Natural killer cell (primary cell): ENCODE data around the gene CALML5. TPM values are rescaled to one million over a fixed set of nuclear protein-coding genes. Genes with fewer than 3 reads are reported as not detected.

Source experiments
- ATAC-seq, 3 donors: fragments of 150-1000 bp in 2 of 3; fragments of 200-7000 bp in 1 of 3; cut with Tn5 transposase; 1 replicate in 1 of 3; 2 replicates in 2 of 3; pipeline ENCODE4 v1.10.0; 2021; ENCODE audit warnings: mild to moderate bottlenecking in 2 of 3, moderate library complexity in 2 of 3
- DNase-seq, 2 donors: peaks; one replicate each; pipeline versions ENCODE4 v3.0.0 to v3.0.0-alpha.2; 2013 to 2021; ENCODE audit warnings: mixed read lengths in 1 of 2
- H3K27ac ChIP-seq: one replicate; pipeline ENCODE4 v1.5.1; 2013; ENCODE audit warnings: mild to moderate bottlenecking, low read length
- H3K27me3 ChIP-seq: one replicate; pipeline ENCODE4 v1.6.1; 2013; ENCODE audit warnings: low read length; ENCODE audit not compliant: control insufficient read depth, insufficient read depth
- H3K36me3 ChIP-seq: one replicate; pipeline ENCODE4 v1.6.1; 2013; ENCODE audit warnings: low read length; ENCODE audit not compliant: control insufficient read depth, insufficient read depth
- H3K4me1 ChIP-seq: one replicate; pipeline ENCODE4 v1.6.1; 2013; ENCODE audit warnings: low read length; ENCODE audit not compliant: control insufficient read depth, insufficient read depth
- H3K4me3 ChIP-seq: one replicate; pipeline ENCODE4 v1.5.1; 2013; ENCODE audit warnings: low read length
- H3K9me3 ChIP-seq: one replicate; pipeline ENCODE4 v1.6.1; 2013; ENCODE audit warnings: low read length; ENCODE audit not compliant: control insufficient read depth, insufficient read depth
- H3K27ac Mint-ChIP-seq, 2 donors: one replicate each; pipeline ENCODE4 v1.8.0; 2022; ENCODE audit warnings: mild to moderate bottlenecking in 2 of 2, mixed read lengths in 2 of 2, moderate library complexity in 1 of 2
- H3K27me3 Mint-ChIP-seq, 2 donors: one replicate each; pipeline ENCODE4 v1.8.0; 2022; ENCODE audit warnings: low read depth in 2 of 2, mixed read lengths in 2 of 2
- H3K36me3 Mint-ChIP-seq: one replicate; pipeline ENCODE4 v1.8.0; 2022; ENCODE audit warnings: mixed read lengths
- H3K4me1 Mint-ChIP-seq, 2 donors: one replicate each; pipeline ENCODE4 v1.8.0; 2022; ENCODE audit warnings: mixed read lengths in 2 of 2
- H3K4me3 Mint-ChIP-seq: one replicate; pipeline ENCODE4 v1.8.0; 2022; ENCODE audit warnings: mild to moderate bottlenecking, moderate library complexity, mixed read lengths
- H3K9me3 Mint-ChIP-seq, 2 donors: one replicate each; pipeline ENCODE4 v1.8.0; 2022; ENCODE audit warnings: mixed read lengths in 2 of 2
- CTCF ChIP-seq: fragments of 200-600 bp; IDR thresholded peaks from one replicate; pipeline ENCODE4 v1.8.0; 2022; ENCODE audit warnings: antibody characterized with exemption
- WGBS: methylation state at CpG from one replicate; pipeline ENCODE4 v1.1.7; 2013; ENCODE audit warnings: missing lambda C conversion rate; ENCODE audit not compliant: insufficient coverage; 5-methylcytosine and 5-hydroxymethylcytosine counted together
- intact Hi-C: fragments of 100-400 bp; cut with micrococcal nuclease; formaldehyde crosslinking; loops from one replicate; pipeline ENCODE4 v1.14.2; 2022
- total RNA-seq, 4 donors: library from RNA; stranded (reverse); fragments of 120-200 nt in 1 of 4; gene quantifications; one replicate each; pipeline versions ENCODE4 v1.2.3 to v1.2.4, GENCODE V29; 2013 to 2022

The CALML5 gene
- total RNA-seq, 3 donors from 2014 or later (not counting 1 experiment from before 2014, with no cell fraction given): not detected

GRCh38 chr10:5515948-5516761 is 16.8 kb upstream of the CALML5 start:
- Mint-ChIP-seq H3K4me3 (no peak overlapping the region), H3K9me3 (no peaks in the 10 kb centered on the region), H3K27ac (no peak overlapping the region), H3K27me3 (peaks cover 7 to 19% of the 10 kb centered on the region in 2 donors), H3K36me3 (no peaks in the 10 kb centered on the region), H3K4me1 (no peaks in the 10 kb centered on the region)
- no peak overlapping the region for H3K4me3 ChIP-seq
- ATAC-seq (no peak), DNase-seq (no peak)
- H3K27me3 ChIP-seq: no peaks in the 10 kb centered on the region
- H3K9me3 ChIP-seq: no peaks in the 10 kb centered on the region
- no peak overlapping the region for H3K27ac ChIP-seq
- TF ChIP-seq CTCF: no peak
- 80% methylated on average over 10 of the region's 10 CpGs for WGBS
- no peaks in the 10 kb centered on the region for H3K4me1 ChIP-seq
- intact Hi-C loops: no loop called here
- H3K36me3 ChIP-seq: no peaks in the 10 kb centered on the region

- WGBS: 91% methylated on average over 16 of the region's 16 CpGs
- no peak for ATAC-seq
- Histone ChIP-seq H3K4me3 (no peak overlapping the region), H3K9me3 (no peaks in the 10 kb centered on the region), H3K36me3 (no peaks in the 10 kb centered on the region), H3K27me3 (no peaks in the 10 kb centered on the region), H3K27ac (no peak overlapping the region), H3K4me1 (no peaks in the 10 kb centered on the region)
- no peak for TF ChIP-seq CTCF
- Mint-ChIP-seq H3K4me3 (no peak overlapping the region), H3K27ac (no peak overlapping the region), H3K9me3 (no peaks in the 10 kb centered on the region), H3K27me3 (peaks cover 7 to 16% of the 10 kb centered on the region in 2 donors), H3K36me3 (no peaks in the 10 kb centered on the region), H3K4me1 (no peaks in the 10 kb centered on the region)
- no peak for DNase-seq
- intact Hi-C loops: no loop called here
Observed at GRCh38 chr10:5514226-5514850, 15.0 kb upstream of the CALML5 start.

GRCh38 chr10:5512881-5513612 is 13.7 kb upstream of the CALML5 start:
- ATAC-seq: no peak
- Mint-ChIP-seq H3K4me1 (no peaks in the 10 kb centered on the region), H3K9me3 (no peaks in the 10 kb centered on the region), H3K27ac (no peak overlapping the region), H3K36me3 (no peaks in the 10 kb centered on the region), H3K27me3 (peaks cover 7 to 9% of the 10 kb centered on the region in 2 donors), H3K4me3 (no peak overlapping the region)
- H3K27me3 ChIP-seq: no peaks in the 10 kb centered on the region
- no peaks in the 10 kb centered on the region for H3K36me3 ChIP-seq
- H3K4me3 ChIP-seq: no peak overlapping the region
- TF ChIP-seq CTCF: no peak
- no peak for DNase-seq
- no peaks in the 10 kb centered on the region for H3K4me1 ChIP-seq
- intact Hi-C loops: no loop called here
- WGBS: 66% methylated on average over 15 of the region's 15 CpGs
- H3K9me3 ChIP-seq: no peaks in the 10 kb centered on the region
- no peak overlapping the region for H3K27ac ChIP-seq
